NCI-H748 treated with DMSO at 0.1 percent for 48 hours (cell line): Measurements from ENCODE around the gene HSD17B12.
A peak's percentile ranks its signal among the peaks of the same experiment; 100 is the strongest.
"Not testable (repeated sequence)": the region's sequence is repeated elsewhere in the genome, so short reads cannot be mapped to it uniquely, and the experiment has no call there.

Experiments used
- DNase-seq: peaks from one replicate; lab custom pipeline; 2025; lab: John Stamatoyannopoulos, UW

HSD17B12 gene

DNA sequence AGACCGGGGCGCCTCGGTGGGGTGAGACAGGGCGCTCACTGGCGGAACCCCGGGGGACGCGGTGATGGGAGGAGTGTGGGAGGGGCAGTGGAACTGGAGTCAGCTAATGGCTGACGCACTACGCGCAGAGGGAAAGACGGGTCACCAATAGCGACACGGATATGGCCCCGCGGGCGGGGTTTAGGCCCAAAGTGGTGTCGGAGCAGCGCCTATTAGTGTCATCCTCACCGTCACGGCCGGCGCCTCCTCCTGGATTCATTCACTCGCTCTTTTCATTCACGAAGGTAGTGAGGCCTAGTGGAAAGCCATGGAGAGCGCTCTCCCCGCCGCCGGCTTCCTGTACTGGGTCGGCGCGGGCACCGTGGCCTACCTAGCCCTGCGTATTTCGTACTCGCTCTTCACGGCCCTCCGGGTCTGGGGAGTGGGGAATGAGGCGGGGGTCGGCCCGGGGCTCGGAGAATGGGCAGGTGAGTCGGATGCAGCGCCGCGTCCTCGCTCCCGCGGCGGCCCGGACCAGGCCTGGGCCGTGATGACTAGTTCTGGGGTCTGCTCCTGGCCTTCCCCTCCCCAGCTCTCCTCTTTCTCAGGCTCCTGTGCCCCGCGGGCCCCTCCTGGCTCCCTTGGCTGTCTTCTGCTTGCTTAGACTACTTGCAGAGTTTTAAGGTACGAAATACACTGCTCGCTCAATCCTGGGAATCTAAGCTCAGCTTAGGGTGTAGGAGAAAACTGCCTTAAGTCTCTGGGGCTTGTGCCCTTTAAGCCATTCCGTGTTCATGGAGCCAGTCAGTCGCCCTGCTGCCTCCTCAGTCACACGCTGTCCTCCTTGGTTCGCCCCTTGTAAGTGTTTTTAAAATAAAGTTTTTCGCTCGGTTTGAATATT, at the start of gene HSD17B12:
Gene HSD17B12, plus strand, starts transcription at position 218 of the 880 bp plus-strand sequence. Its CDS starts 90 bp downstream, at position 308.
- DNase-seq, result peak; percentile 97

DNA sequence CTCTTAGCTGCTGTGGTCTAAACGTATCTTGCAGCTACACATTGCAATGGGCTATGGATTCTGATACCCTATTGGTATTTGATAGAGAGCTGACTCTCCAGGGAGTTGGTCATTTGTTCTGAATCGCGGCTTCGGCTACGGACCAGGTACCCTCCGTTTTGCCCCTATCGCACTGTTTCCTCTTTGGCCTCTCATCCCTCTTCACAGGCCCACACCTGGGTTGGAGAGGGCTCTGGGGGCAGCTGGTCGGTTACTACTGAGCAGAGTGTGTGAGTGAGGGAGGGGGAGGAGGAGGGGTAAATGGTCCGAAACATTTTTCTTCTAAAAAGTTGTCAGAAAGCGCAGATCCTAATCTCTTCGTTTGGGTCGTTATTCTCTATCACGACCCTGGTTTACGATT, 48.8 kb upstream of the HSD17B12 start:
- no peak for DNase-seq

- DNase-seq, result no peak
Measured at GRCh38 chr11:43632181-43632580, 48.4 kb upstream of the HSD17B12 start.

- no peak for DNase-seq
Measured at GRCh38 chr11:43638717-43639116, 41.8 kb upstream of the HSD17B12 start.

DNA sequence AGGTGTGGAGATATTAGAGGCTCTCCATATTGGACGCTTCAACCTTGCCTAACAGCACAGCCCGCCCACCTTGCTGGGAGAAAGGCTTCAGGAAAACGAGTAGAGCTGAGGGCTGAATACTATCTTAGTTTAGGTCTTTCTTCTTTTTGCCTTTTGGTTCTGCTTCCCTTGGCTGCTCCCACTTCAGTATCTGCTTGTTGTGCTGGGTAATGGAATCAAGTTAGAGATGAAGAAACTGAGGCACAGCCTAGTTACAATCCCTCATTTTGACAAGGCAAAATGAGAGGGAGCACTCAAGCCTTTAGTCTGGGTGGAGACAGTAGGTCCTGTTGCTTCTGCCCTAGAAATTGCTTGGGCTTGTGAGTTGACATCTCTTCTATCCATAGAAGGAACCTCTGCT, 41.3 kb upstream of the HSD17B12 start:
- DNase-seq, result no peak

GRCh38 chr11:43639920-43640319, 40.6 kb upstream of the HSD17B12 start:
- no peak for DNase-seq

- peak; percentile 70 for DNase-seq
Measured at GRCh38 chr11:43643898-43644620, 36.5 kb upstream of the HSD17B12 start.

DNA sequence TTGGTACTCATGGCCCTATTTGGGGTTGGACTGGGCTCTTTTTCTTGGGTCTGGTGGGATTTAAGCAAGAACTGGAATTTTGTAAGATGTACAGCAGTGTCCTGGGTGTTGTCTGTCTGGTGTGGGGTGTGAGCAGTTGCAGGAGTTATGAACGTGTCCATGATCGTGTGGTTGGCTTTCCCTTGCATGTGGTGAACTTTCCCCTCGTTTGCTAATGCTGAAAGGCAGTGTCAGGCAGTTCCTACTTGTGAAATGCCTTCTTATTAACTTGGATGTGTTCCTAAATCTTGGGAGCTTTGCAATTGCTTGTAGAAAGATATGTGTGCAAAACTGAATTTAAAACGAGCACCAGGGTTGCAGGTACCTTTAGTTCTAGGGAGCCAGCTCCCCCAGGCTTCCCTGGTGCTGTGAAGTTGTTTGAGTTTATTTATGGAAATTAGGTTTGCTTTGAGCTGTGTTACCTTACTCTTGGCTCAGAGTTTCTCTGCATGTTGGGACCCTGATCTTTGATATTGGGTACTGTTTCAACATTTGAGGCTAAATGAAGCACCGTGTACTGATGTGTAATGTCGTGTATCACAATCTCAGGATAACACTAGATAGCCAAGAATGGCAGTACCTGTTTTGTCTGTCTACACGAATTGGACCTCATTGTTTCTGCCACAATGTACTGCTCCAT, 35.8 kb upstream of the HSD17B12 start:
- DNase-seq, result no peak

- no peak for DNase-seq
Measured at GRCh38 chr11:43646767-43647166, 33.8 kb upstream of the HSD17B12 start.

GRCh38 chr11:43648888-43649287, 31.6 kb upstream of the HSD17B12 start:
- no peak for DNase-seq

DNA sequence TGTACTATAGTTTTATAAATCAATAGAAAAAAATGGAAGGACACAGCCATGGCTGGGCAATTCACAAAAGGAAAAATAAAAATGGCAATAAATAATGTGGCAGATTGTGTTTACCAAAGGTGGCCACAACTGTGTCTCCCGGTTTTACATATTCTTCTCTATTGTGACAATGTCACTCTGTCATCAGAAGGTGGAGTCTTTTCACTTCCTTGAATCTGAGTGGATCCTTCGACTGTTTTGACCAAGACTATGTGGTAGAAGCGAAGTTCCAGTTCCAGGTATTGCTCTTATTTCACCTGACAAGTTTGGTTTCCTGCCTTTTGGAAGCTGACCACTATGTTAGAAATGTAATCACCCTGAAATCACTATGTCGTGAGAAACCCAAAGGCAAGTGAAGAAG, 31.0 kb upstream of the HSD17B12 start:
- no peak for DNase-seq

GRCh38 chr11:43649921-43650320, 30.6 kb upstream of the HSD17B12 start:
- DNase-seq, result no peak

DNA sequence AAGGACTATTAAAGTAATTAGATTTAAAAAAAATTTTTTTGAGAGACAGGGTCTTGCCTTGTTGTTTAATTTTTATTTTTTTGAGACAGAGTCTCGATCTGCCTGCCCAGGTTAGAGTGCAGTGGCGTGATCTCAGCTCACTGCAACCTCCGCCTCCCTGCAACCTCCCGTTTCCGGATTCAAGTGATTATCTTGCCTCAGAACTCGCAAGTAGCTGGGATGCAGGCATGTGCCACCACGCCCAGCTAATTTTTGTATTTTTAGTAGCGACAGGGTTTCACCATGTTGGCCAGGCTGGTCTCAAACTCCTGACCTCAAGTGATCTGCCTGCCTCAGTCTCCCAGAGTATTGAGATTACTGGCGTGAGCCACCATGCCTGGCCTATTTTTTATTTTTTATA, 17.5 kb upstream of the HSD17B12 start:
- not testable (repeated sequence) for DNase-seq

DNA sequence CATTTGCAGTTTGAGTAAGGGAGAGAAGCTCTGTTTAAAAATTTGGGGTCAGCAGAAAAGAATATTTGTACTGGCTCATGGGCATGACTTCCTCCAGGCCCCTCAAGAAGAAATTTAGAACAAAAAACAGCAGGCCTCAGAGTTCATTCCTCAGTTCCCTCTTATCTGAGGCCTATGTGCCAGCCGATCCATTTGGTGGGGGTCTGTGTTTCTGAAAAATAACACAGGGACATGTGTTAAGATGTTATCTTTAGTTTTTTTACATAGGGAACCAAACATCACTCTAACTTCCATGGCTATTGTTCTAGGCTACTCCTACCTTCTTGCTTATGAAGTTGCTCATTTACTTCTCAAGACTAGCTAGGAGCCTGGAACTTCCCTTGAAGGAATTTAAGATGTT, 16.2 kb upstream of the HSD17B12 start:
- DNase-seq, result no peak

- DNase-seq, result not testable (repeated sequence)
Measured at GRCh38 chr11:43671284-43671683, 9.3 kb upstream of the HSD17B12 start.

- DNase-seq, result no peak
Measured at GRCh38 chr11:43674560-43674959, 6.0 kb upstream of the HSD17B12 start.

GRCh38 chr11:43676933-43677332, 3.6 kb upstream of the HSD17B12 start:
- no peak for DNase-seq

DNA sequence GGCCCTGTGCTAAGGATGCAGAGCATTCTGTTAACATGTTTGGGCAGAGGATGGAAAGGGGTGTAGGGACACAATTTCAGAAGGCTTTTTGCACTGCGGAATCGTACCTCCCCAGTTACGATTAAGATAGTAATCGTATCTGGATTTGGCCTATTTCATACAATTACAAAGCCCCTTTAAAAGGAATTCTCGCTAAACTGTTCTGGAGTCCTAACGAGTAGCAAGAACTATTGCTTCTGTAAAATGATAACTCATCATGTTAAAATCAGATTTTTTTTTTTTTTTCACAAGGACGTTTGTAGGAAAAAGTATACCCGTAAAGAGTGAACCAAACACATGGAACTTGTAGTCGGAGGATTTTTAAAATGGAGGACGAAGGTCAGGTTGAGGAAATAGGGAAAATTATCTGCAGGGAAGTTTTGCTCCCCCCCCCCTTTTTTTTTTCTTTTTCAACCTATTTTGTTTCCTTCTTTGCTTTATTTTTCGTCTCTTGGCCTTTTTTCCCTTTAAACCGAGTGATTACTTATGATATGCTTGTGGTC, 934 bp downstream of the HSD17B12 start:
- DNase-seq, result peak; percentile 28

- DNase-seq, result not testable (repeated sequence)
Measured at GRCh38 chr11:43682081-43682480, 1.5 kb downstream of the HSD17B12 start.

DNA sequence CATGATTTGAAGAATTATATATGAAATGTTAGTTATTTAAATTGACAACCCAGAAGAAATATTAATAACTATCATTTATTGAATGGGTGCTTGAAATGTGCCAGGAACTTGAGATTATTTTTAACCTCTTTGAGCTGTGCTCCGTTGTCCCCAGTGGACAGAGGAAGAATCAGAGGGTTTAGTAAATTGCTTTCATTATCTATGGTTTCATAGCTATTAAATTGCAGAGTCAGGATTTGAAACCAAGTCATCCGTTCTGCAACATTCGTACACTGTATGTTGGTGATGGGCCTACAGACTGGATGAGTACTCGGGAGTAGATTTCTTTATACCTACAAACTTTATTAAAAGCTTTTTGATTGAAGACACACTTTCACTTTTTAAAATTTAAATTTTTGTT, 4.9 kb downstream of the HSD17B12 start:
- DNase-seq, result no peak

DNA sequence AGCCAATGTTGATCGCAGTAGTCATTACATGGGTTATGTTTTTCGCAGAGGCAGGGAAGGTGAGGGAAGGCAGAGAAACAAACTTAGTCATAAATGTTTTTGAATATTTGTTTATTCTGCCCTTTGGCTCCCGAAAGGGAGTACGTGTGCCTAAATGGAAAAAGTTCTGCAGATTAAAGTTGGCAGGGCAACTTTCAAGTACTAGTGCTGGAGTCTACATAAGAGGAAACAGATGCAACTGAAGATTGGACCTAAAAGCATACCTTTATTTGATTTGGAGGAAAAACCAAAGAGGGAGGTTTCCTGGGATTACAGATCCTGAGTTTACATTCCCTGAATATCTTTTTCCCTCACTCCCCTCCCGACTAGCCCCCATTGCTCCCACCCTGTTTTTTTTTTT, 5.7 kb downstream of the HSD17B12 start:
- no peak for DNase-seq

DNA sequence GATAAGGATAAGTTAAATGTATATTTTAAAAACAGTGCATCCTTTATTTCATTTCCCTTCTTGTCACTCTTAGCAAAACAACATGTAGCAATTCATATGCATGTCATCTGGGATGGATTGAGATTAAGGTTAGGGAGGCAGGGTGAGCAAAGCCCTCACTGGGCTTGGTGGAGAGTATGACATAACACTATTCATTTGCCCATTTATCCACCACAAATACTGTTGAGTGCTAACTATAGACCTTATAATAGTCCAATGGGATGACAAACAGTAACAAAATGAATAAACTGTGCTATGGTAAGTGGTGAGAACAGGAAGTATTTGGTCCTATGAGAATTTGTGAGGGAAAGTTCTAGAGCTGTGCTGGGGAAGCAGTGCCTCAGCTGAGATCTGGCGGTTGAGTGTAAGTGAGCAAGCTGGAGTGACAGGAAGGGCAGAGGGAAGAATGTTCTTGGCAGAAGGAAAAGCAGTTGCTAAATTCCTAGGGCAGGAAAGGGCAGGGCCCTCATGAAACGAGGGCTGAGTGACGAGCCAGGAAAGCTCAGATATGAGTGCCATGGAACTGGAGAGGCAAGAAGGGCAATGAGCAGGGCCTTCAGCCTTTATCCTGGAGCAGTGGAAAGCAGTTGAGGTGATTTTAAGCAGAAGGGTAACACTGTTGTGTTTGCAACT, 6.7 kb downstream of the HSD17B12 start:
- no peak for DNase-seq
